Muscle layer of colon (tissue), 2 donors: ENCODE measurements around the gene ZBTB20.
A peak's percentile ranks its signal among the peaks of the same experiment; 100 is the strongest.

Experiments used
- H3K27ac ChIP-seq: one replicate; pipeline ENCODE4 v1.7.0; 2013; ENCODE audit warnings: low read depth, mild to moderate bottlenecking, low read length, moderate library complexity
- H3K27me3 ChIP-seq, 2 donors: one replicate each; pipeline ENCODE4 v1.7.0; 2013; ENCODE audit warnings: low read length in 2 of 2, mild to moderate bottlenecking in 2 of 2; ENCODE audit not compliant: insufficient read depth in 2 of 2, control insufficient read depth in 1 of 2
- H3K36me3 ChIP-seq: one replicate; pipeline ENCODE4 v1.7.0; 2013; ENCODE audit warnings: mild to moderate bottlenecking, low read length; ENCODE audit not compliant: insufficient read depth
- H3K4me1 ChIP-seq: one replicate; pipeline ENCODE4 v1.7.0; 2013; ENCODE audit warnings: mild to moderate bottlenecking, low read length; ENCODE audit not compliant: insufficient read depth
- H3K4me3 ChIP-seq, 2 donors: one replicate each; pipeline ENCODE4 v1.7.0; 2013; ENCODE audit warnings: low read length in 2 of 2, low read depth in 1 of 2, mild to moderate bottlenecking in 1 of 2, moderate library complexity in 1 of 2
- H3K9ac ChIP-seq: one replicate; pipeline ENCODE4 v1.7.0; 2013; ENCODE audit warnings: low read length
- H3K9me3 ChIP-seq: one replicate; pipeline ENCODE4 v1.7.0; 2013; ENCODE audit warnings: mild to moderate bottlenecking, low read length
- donor health status: abdominal sarcoma.
- donor health status: Adenocarcinoma of cecum.

ZBTB20 gene

DNA sequence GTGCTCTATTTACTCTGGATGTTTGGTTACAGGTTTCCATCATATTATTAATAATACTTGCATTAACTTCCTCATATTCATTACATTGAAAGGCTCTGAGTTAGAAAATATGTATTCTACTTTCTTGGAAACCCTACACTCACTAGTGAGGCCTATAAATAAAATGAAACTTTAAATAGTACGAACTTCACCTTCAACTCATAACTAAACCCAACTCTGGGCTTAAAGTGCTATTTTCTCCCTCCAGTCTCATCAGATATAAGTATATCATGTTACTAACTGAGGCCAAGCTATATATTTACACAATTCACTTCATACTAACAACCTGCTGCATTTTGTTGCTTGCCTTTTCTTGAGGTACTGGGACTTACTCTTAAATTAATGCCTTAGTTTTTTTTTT lies 546.5 kb downstream of the ZBTB20 start:
- no peaks in the 10 kb centered on the region for H3K4me1 ChIP-seq
- H3K9me3 ChIP-seq = no peaks in the 10 kb centered on the region
- no peaks in the 10 kb centered on the region for H3K36me3 ChIP-seq
- H3K4me3 ChIP-seq = no peak overlapping the region
- no peaks in the 10 kb centered on the region for H3K27me3 ChIP-seq
- no peak overlapping the region for H3K27ac ChIP-seq
- no peak overlapping the region for H3K9ac ChIP-seq

DNA sequence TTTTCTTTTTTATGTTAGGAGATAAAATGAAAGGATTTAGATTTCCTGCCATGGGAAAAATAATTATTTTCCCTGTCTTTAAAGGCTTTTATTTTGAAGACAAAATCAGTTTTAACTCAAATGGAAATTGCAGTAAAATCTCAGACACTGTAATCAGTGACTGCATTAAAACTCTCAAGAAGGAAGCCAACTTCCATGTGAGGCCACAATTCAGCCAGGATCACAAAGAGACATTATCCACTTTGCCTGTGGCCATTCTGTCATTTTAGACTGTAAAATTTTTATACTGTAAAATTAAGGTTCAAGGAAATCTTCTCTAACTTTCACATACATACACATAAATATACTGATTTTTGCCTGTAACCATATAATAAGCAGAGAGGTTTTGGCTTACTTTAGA lies 549.2 kb downstream of the ZBTB20 start:
- Histone ChIP-seq H3K27me3 (no peaks in the 10 kb centered on the region), H3K36me3 (no peaks in the 10 kb centered on the region), H3K4me1 (no peaks in the 10 kb centered on the region), H3K9ac (no peak overlapping the region), H3K4me3 (no peak overlapping the region), H3K27ac (no peak overlapping the region), H3K9me3 (no peaks in the 10 kb centered on the region)

DNA sequence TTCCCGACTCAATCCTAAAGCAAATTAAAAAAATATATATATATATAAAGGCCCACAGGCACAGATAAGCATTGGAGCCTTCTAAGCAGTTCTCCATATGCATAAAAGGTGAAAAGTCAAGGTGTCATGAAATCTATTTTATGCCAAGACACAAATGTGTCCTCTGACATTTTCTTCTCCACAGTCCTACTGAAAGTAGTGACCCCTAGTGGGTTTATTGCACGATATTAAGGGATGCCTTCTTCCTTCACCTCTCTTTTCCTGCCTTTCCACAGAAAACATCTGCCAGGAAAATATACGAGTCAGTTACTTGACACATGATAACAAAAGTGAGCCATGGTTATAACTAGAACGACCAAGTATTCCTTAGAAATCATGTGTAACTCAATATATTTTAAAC lies 550.1 kb downstream of the ZBTB20 start:
- H3K4me1 ChIP-seq = no peaks in the 10 kb centered on the region

DNA sequence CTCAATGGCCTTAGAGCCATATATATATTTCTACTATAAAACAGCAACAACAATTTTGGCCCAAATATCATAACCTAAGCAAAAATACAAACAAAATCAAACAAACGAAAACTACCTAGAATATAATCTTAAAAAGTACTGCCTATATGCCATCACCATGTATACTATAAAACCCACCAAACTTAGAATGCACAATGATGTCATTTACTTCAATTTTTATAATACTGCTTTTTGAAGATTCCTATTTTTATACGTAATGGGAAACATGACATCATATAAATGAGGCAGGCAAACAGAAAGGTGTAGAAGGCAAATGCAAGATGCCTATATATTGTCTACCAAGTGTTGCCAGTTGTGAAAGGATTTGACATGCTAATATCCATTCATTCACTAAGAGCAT lies 550.9 kb downstream of the ZBTB20 start:
- H3K27ac ChIP-seq = no peak overlapping the region
- H3K4me3 ChIP-seq = no peak overlapping the region
- no peaks in the 10 kb centered on the region for H3K4me1 ChIP-seq
- no peaks in the 10 kb centered on the region for H3K27me3 ChIP-seq
- H3K36me3 ChIP-seq = no peaks in the 10 kb centered on the region
- H3K9ac ChIP-seq = no peak overlapping the region
- H3K9me3 ChIP-seq = no peaks in the 10 kb centered on the region

More for the DNA sequence above, 550.1 kb downstream of the ZBTB20 start:
- no peaks in the 10 kb centered on the region for H3K9me3 ChIP-seq
- H3K27me3 ChIP-seq = no peaks in the 10 kb centered on the region
- no peak overlapping the region for H3K27ac ChIP-seq
- no peak overlapping the region for H3K4me3 ChIP-seq
- no peak overlapping the region for H3K9ac ChIP-seq
- H3K36me3 ChIP-seq = no peaks in the 10 kb centered on the region

DNA sequence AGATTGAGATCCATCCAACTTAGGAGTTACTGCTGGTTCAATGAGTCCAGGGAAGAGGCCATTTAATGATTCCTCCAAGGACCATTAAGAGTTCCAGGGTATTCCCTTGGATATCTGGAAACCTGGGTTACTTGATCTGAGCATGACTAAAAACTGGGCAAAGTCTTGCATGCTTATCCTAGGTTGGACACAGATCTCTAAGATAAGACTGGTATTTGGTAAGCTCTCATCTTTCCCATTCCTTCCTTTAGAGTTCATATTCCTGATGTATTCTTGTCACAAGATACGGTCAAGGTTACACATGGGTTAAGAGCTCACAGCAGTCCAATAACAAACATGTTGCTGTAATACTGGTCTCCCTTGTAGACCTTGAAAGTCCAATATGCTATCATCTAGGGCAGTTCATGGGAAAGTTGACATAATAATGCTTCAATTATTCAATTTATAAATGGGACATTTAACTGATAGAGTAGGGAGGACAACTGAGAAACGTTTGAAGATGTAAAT lies 551.5 kb downstream of the ZBTB20 start:
- Histone ChIP-seq H3K4me3 (no peak overlapping the region), H3K36me3 (no peaks in the 10 kb centered on the region), H3K9ac (no peak overlapping the region), H3K9me3 (no peaks in the 10 kb centered on the region), H3K4me1 (no peaks in the 10 kb centered on the region), H3K27ac (no peak overlapping the region), H3K27me3 (no peaks in the 10 kb centered on the region)

DNA sequence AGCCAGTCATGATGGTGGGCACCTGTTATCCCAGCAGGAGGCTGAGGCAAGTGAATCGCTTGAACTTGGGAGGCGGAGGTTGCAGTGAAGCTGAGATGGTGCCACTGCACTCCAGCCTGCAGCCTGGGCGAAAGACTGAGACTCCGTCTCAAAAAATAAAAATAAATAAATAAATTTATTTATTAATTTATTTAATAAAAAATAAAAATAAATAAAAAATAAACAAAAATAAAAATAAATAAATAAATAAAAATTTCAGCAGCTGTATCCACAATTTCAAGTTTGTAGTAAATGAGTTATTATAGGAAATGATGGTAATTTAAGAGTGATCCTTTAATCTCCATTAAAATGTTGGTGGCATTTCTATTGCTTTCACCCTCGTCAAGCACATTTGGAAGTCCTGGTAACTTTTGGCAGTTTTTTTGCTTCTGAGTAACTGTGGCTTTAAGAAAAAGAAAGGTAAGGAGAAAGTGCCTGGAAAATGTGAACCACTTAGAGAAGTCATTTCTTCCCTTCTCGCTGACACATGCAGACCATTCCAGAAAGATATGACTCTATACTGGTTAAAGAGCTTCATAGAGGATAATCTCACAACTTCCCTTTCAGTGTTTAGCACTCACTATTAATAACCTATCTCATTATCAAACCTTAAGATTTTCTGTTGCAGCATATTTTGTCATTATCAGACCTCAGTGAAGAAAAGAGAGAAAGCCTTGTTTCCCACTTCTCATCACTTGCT lies 556.6 kb downstream of the ZBTB20 start:
- H3K27me3 ChIP-seq = no peaks in the 10 kb centered on the region

DNA sequence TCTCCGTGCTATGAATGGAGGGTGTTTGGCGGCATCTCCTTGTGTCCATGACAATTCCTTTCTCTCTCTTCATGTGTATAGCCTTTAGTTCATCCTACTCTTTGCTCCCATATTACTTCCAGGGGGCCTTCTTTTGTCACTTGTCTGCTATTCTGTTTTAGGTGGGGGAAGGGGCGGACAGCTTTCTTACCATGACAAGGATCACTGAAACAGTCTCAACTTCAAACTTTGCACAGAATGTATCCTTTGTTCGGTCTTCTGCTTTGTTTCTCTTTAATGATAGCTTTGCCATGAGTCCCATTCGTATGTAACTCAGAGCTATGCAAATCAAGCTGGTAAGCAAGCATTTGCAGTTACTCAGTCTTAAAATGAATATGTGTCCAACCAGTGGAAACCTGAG lies 559.1 kb downstream of the ZBTB20 start:
- no peak overlapping the region for H3K4me3 ChIP-seq
- H3K4me1 ChIP-seq = peaks cover 6% of the 10 kb centered on the region
- H3K9me3 ChIP-seq = no peaks in the 10 kb centered on the region
- H3K27ac ChIP-seq = no peak overlapping the region
- H3K9ac ChIP-seq = no peak overlapping the region
- H3K36me3 ChIP-seq = no peaks in the 10 kb centered on the region
- no peaks in the 10 kb centered on the region for H3K27me3 ChIP-seq

More for the DNA sequence above, 556.6 kb downstream of the ZBTB20 start:
- Histone ChIP-seq H3K27ac (no peak overlapping the region), H3K4me3 (no peak overlapping the region), H3K9ac (no peak overlapping the region), H3K4me1 (no peaks in the 10 kb centered on the region), H3K9me3 (no peaks in the 10 kb centered on the region), H3K36me3 (no peaks in the 10 kb centered on the region)

DNA sequence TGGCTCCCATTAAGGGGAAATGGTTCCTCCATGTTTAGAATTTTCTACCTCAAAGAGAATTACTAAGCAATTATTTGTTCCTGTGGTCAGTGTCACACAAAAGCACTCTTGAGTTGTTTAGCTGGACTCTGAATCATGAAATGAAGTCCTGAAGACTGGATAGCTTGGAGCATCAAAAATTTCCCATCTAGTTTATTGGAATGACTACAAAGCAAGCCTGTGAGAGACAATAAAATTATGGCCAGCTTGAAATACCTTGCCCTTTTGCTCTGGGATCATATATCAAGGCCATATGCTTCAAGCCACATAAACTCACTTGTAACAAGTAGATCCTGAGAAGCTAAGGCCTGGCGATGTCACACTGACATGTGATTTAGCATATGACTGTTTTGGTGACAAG lies 561.0 kb downstream of the ZBTB20 start:
- no peak overlapping the region for H3K4me3 ChIP-seq
- H3K27me3 ChIP-seq = no peaks in the 10 kb centered on the region
- H3K9ac ChIP-seq = no peak overlapping the region
- no peak overlapping the region for H3K27ac ChIP-seq
- no peaks in the 10 kb centered on the region for H3K9me3 ChIP-seq
- no peaks in the 10 kb centered on the region for H3K36me3 ChIP-seq
- H3K4me1 ChIP-seq = peaks cover 6% of the 10 kb centered on the region

DNA sequence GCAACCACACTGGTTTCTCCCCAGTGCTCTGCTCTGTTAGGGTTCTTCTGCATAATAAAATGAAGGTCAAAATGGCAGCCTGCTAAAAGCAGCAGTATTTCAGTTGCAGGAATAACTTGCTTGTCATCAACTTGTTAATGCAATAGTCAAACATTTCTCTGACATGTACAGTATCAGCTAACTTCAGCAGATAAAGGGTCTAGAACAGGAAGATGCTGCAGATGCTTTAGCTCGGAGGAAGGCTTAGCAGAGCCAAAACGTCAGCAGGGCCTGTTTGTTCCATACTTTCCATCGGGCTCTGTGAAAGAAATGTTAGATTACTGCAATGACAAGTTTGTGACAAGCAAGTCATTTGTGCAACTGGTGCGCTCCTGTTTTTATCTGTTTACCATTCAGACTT lies 561.4 kb downstream of the ZBTB20 start:
- Histone ChIP-seq H3K4me1 (peaks cover 6% of the 10 kb centered on the region), H3K27ac (no peak overlapping the region), H3K9ac (no peak overlapping the region), H3K36me3 (no peaks in the 10 kb centered on the region), H3K27me3 (no peaks in the 10 kb centered on the region), H3K4me3 (no peak overlapping the region), H3K9me3 (no peaks in the 10 kb centered on the region)

DNA sequence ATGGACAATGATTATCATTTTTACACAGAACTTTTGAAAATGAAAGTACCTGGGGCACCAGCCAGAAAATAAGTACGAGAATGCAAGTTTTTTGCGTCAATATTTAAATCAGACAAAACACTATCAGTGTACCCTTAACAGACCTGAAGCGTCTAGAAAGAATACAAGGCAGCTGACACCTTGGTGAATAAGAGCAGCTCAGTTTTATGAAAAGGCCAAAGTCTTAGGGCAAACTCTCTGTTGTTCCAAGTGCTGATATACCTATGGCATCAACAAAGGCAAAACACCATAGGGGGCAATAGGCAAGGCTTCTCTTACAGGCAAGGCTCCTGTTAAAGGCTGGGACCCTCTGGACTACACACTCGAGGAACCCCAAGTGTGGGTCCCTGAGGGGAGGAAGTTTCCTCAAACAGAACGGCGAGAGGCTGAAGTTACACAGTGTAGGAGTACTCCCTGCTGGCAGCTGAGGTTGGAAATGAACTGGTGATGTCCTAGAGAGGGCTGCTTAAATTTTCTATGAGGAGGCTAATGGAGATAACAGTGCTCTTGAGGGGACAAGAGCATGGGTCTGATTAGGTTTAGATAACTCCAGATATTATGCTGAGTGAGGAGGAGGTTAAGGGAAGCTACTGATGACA lies 562.2 kb downstream of the ZBTB20 start:
- H3K27ac ChIP-seq = no peak overlapping the region
- peaks cover 6% of the 10 kb centered on the region for H3K4me1 ChIP-seq
- no peak overlapping the region for H3K9ac ChIP-seq
- no peaks in the 10 kb centered on the region for H3K27me3 ChIP-seq
- H3K9me3 ChIP-seq = no peaks in the 10 kb centered on the region
- H3K36me3 ChIP-seq = no peaks in the 10 kb centered on the region
- peak overlapping the region in 1 of 2 donors; percentile 8 for H3K4me3 ChIP-seq

DNA sequence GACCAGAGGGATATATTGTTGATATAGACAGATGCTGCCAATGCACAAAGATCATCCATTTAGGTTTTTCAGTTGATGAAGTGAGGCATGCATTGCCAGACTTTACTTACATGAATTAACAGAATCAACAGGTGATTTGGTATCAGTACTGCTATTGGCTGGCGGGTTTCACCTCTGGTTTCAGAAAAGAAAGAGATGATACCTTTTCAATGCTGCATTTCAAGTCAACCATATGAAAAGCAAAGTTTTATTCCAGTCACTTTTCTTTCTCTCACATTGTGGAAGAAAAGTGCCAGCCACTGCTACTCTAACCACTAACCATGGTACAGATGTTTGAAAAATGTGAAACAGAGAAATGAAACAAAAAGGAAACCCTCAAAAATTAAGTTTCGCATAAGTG lies 564.2 kb downstream of the ZBTB20 start:
- Histone ChIP-seq H3K27ac (no peak overlapping the region), H3K9me3 (no peaks in the 10 kb centered on the region), H3K4me3 (no peak overlapping the region), H3K4me1 (peaks cover 6% of the 10 kb centered on the region), H3K27me3 (no peaks in the 10 kb centered on the region), H3K36me3 (no peaks in the 10 kb centered on the region), H3K9ac (no peak overlapping the region)
